ENCODE data around the gene SETX.
A peak's percentile ranks its signal among the peaks of the same experiment; 100 is the strongest.

The SETX gene

GRCh38 chr9:132239999-132240840 lies 114.6 kb downstream of the SETX start:
- no peak for FAIRE-seq

DNA sequence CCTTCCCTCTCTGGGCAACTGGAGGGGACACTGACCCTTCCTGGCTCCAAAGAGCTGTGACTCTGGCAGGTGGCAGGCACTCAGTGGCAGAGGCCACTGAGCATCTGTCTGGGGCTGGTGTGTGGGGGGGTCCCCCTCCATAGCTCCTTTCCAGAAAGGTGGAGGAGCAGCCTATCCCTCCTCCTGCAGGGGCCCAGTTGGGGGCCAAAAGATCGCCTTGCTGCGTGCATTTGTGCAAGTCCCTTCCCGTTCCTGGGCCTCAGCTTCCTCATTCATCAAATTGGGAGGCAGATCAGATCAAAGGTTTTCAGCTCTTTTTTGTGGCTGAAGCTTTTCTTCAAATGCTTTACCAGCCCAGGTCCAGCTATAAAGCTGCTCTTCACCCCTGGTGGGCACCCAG lies 115.3 kb downstream of the SETX start:
- FAIRE-seq: no peak

- FAIRE-seq: no peak
These were observed 115.8 kb downstream of the SETX start for GRCh38 chr9:132238992-132239391.

DNA sequence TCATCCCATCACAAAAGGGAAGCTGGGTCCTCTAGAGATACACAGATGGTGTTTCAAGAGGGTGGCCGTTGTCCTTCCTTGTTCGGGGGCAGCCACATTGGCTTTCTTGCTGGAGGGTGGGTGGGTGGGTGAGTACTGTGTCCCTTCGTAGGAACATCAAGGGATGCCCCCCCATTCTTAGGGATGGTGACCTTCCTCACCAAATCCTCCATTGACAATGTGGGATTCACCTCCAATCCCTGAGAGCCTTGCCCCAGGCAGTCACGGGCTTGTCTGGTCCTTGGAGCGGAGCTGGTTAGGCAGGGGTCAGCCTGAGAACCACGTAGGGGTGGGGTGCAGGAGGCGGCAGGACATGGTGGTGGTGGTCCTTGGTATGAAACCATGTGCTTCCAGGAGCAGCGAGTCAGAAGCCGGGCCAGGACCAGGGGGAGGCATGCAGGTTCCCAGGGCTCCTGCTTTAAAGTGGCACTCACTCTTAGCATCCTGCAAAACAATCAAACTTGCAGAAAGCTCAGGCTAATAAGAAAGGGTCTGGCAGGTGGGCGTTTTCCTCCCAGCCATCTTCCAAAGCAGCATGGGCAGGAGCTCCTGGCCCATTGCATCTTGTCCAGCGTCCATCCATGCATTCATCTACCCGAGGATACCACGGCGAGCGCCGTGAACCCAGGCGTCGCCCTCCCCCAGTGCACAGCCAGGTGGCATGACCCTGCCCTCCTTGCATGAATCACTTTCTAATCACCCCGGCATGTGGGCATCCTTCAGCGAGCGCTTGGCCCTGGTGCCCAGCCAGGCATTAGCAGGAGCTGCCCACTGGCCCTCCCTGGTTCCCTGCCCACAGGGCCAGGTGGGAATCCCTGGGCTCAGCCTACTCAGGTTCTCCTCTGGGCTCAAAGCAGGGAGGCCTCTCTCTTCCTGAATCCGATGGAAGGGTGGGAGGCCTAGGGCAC lies 116.5 kb downstream of the SETX start:
- FAIRE-seq: no peak

GRCh38 chr9:132237481-132237880 lies 117.3 kb downstream of the SETX start:
- FAIRE-seq: no peak

GRCh38 chr9:132236662-132237311 lies 118.0 kb downstream of the SETX start:
- FAIRE-seq: no peak

GRCh38 chr9:132235894-132236661 lies 118.7 kb downstream of the SETX start:
- peak; percentile 63 for FAIRE-seq

- FAIRE-seq: no peak
These were observed 119.7 kb downstream of the SETX start for GRCh38 chr9:132235125-132235524.

- FAIRE-seq: no peak
These were observed 120.3 kb downstream of the SETX start for GRCh38 chr9:132234535-132234934.

DNA sequence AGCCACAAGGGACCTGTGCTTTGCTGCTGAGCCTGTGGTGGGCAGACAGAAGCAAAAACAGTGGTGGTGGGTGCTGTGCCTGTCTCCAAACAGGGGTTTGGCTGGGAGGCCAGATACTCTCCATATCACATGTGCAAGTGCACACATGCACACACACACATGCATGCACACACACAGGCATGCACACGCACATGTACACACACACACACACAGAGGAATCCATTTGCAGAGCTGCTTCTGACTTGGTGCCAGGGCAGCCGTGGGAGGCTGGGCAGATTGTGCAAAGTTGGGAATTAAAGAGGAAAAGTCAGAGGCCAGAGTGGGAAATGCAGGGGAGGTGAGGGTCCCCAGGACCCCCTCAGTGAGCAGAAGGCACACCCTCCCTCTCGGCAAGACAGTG lies 121.6 kb downstream of the SETX start:
- no peak for FAIRE-seq

GRCh38 chr9:132232522-132232921 lies 122.3 kb downstream of the SETX start:
- no peak for FAIRE-seq

GRCh38 chr9:132231019-132231701 lies 123.6 kb downstream of the SETX start:
- FAIRE-seq: no peak

GRCh38 chr9:132230605-132231004 lies 124.2 kb downstream of the SETX start:
- no peak for FAIRE-seq

GRCh38 chr9:132228062-132228461 lies 126.7 kb downstream of the SETX start:
- FAIRE-seq: no peak

GRCh38 chr9:132226571-132227430 lies 128.0 kb downstream of the SETX start:
- FAIRE-seq: no peak

DNA sequence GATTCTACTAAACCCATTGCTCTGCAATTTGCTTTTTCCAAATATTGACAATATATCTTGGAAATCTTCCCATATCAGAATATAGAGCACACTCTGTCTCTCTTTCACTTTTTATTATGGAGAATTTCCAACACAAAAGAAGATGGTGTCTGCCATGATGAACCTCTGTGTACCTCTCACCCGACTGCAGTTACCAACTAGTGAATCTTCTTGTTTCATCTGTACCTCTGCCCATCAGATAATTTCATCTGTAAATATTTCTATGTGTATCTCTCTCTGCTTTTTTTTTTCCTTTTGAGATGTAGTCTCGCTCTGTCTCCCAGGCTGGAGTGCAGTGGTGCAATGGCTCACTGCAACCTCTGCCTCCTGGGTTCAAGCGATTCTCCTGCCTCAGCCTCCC lies 130.1 kb downstream of the SETX start:
- no peak for FAIRE-seq

- no peak for FAIRE-seq
These were observed 132.8 kb downstream of the SETX start for GRCh38 chr9:132221941-132222340.

DNA sequence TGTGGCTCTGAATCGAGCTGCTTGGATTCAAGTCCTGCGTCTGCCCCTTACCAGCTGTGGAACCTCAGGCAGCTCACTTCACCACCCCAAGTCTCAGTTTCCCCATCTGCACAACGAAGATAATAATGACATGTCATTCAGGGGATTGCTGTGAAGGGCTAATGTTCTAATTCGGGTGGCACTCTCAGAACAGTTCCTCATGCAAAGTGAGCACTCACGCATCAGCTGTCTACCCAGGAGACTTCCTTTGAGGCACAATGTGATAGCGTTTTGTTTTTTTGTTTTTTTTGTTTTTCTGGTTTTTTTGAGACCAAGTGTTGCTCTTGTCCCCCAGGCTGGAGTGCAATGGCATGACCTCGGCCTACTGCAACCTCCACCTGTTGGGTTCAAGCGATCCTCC lies 136.6 kb downstream of the SETX start:
- no peak for FAIRE-seq

DNA sequence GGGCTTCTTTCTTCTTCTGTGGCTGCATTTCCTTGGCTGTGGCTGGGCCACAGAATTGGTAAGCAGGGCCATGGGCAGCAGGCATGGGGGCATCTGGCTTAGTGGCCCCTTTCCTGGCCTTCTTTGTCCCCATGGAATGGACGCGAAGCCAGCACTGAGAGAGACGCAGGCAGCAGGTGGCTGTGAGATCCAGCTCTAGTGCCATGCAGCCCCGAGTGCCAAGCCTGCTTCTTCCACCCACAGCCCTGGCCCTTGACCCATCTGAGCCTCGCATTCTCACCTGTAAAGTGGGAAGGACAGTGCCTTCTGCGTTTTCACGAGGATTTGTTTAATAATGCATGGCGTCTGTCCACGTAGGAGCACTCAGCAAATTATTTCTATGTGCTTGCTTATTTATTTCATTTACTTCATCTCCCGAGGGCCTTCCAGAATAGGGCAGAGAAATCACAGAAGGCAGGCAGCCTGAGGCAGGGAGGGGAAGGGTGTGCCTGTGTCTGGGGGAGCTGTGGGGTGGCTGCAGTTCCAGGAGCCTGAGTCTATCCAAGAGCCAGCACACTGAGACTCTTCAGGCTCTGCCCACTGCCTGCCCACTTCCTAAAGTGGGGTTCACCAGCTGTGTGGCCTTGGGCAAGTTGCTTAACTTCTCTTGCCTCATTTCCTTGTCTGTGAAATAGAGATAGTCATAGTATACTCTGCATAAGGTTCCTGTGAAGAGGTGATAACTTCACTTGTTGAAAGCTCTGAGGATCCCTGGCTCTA lies 137.7 kb downstream of the SETX start:
- no peak for FAIRE-seq

DNA sequence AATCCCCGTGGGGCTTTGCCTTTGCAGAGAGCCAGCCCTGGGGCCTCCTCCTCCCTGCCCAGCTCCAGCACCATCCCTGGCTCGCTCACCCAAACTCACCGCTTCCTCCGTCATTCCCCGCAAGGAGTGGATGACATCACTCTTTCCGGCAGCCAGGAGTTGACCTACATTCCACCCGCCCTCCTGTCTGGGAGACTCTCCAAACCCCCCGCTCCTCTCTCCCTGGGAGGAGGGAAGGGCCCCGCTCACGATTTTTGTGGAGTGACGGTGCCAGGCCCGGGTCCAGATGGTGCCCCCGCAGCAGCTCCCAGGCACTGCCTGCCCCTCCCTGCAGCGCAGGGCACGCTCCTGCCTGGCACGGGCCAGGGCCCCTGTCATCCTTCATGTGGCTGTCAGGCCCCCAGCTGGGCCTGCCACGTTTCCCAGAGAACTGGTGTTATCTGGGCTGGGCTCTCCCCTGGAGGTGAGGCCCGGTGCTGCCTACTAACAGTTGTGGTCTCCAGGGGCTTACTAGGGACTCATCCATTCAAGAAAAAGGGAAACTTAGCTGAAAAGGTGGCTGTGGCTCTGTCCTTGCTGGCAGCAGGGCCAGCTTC lies 140.7 kb downstream of the SETX start:
- FAIRE-seq: no peak
